Type B pancreatic cell (in vitro differentiated cells): Measurements from ENCODE around the gene PRR20G. TPM values are rescaled to one million over a fixed set of nuclear protein-coding genes. Genes with fewer than 3 reads are reported as not detected.

Experiments
- DNase-seq: peaks from one replicate; pipeline ENCODE4 v3.0.0; 2021; ENCODE audit warnings: mixed read lengths; ENCODE audit not compliant: unreplicated experiment; ENCODE audit errors: extremely low spot score
- H3K27ac Mint-ChIP-seq: 2 replicates; pipeline ENCODE4 v1.8.0; 2021; ENCODE audit warnings: mild to moderate bottlenecking, mixed read lengths
- H3K27me3 Mint-ChIP-seq: 2 replicates; pipeline ENCODE4 v1.8.0; 2021; ENCODE audit warnings: mixed read lengths
- H3K36me3 Mint-ChIP-seq: 2 replicates; pipeline ENCODE4 v1.8.0; 2021; ENCODE audit warnings: mixed read lengths
- H3K4me1 Mint-ChIP-seq: one replicate; pipeline ENCODE4 v1.8.0; 2021; ENCODE audit warnings: mixed read lengths; ENCODE audit not compliant: unreplicated experiment
- H3K4me3 Mint-ChIP-seq: 2 replicates; pipeline ENCODE4 v1.8.0; 2021; ENCODE audit warnings: mild to moderate bottlenecking, mixed read lengths
- H3K9me3 Mint-ChIP-seq: 2 replicates; pipeline ENCODE4 v1.8.0; 2021; ENCODE audit warnings: mixed read lengths
- CTCF ChIP-seq: fragments of 200-600 bp; sonication (generic); conservative IDR thresholded peaks from 2 replicates; pipeline ENCODE4 v1.5.0; 2021; ENCODE audit warnings: antibody characterized with exemption, mild to moderate bottlenecking
- total RNA-seq: library from RNA; stranded (reverse); gene quantifications from 2 replicates; pipeline ENCODE4 v1.2.1, GENCODE V29; 2021; ENCODE audit warnings: low replicate concordance

The PRR20G gene
- total RNA-seq, 1 donor from 2014 or later = not detected

- Mint-ChIP-seq H3K4me1 (peaks cover 4% of the 10 kb centered on the region), H3K27ac (no peak overlapping the region), H3K27me3 (peaks cover 20% of the 10 kb centered on the region), H3K9me3 (no peaks in the 10 kb centered on the region), H3K36me3 (no peaks in the 10 kb centered on the region), H3K4me3 (no peak overlapping the region)
- TF ChIP-seq CTCF = peak; percentile 61
- no peak for DNase-seq
These were observed 33.1 kb downstream of the PRR20G start for GRCh38 chr3:127254730-127255129.

- DNase-seq = no peak
- Mint-ChIP-seq H3K27me3 (peaks cover 19% of the 10 kb centered on the region), H3K27ac (no peak overlapping the region), H3K36me3 (no peaks in the 10 kb centered on the region), H3K9me3 (no peaks in the 10 kb centered on the region), H3K4me3 (no peak overlapping the region), H3K4me1 (peaks cover 4% of the 10 kb centered on the region)
- no peak for TF ChIP-seq CTCF
These were observed 33.7 kb downstream of the PRR20G start for GRCh38 chr3:127254033-127254644.

GRCh38 chr3:127253491-127253890, 34.4 kb downstream of the PRR20G start:
- Mint-ChIP-seq H3K4me1 (peaks cover 4% of the 10 kb centered on the region), H3K9me3 (no peaks in the 10 kb centered on the region), H3K27ac (no peak overlapping the region), H3K27me3 (peaks cover 17% of the 10 kb centered on the region), H3K4me3 (no peak overlapping the region), H3K36me3 (no peaks in the 10 kb centered on the region)
- no peak for TF ChIP-seq CTCF
- no peak for DNase-seq

- no peaks in the 10 kb centered on the region for H3K36me3 Mint-ChIP-seq
- no peak overlapping the region for H3K4me3 Mint-ChIP-seq
- H3K27ac Mint-ChIP-seq = no peak overlapping the region
- no peak for DNase-seq
- H3K9me3 Mint-ChIP-seq = no peaks in the 10 kb centered on the region
- peaks cover 4% of the 10 kb centered on the region for H3K4me1 Mint-ChIP-seq
- no peak for TF ChIP-seq CTCF
- H3K27me3 Mint-ChIP-seq = peaks cover 12% of the 10 kb centered on the region
These were observed 35.4 kb downstream of the PRR20G start for GRCh38 chr3:127252446-127252845.

- Mint-ChIP-seq H3K27me3 (peaks cover 9% of the 10 kb centered on the region), H3K27ac (no peak overlapping the region), H3K9me3 (no peaks in the 10 kb centered on the region), H3K4me1 (peaks cover 4% of the 10 kb centered on the region), H3K36me3 (no peaks in the 10 kb centered on the region), H3K4me3 (no peak overlapping the region)
- TF ChIP-seq CTCF = no peak
- no peak for DNase-seq
These were observed 37.8 kb downstream of the PRR20G start for GRCh38 chr3:127250032-127250431.

- no peaks in the 10 kb centered on the region for H3K4me1 Mint-ChIP-seq
- H3K9me3 Mint-ChIP-seq = no peaks in the 10 kb centered on the region
- H3K4me3 Mint-ChIP-seq = no peak overlapping the region
- no peaks in the 10 kb centered on the region for H3K36me3 Mint-ChIP-seq
- TF ChIP-seq CTCF = no peak
- no peak overlapping the region for H3K27ac Mint-ChIP-seq
- no peak for DNase-seq
- peaks cover 4% of the 10 kb centered on the region for H3K27me3 Mint-ChIP-seq
These were observed 40.6 kb downstream of the PRR20G start for GRCh38 chr3:127247292-127247691.
